Measurements from ENCODE around the gene NHERF1.

DNA sequence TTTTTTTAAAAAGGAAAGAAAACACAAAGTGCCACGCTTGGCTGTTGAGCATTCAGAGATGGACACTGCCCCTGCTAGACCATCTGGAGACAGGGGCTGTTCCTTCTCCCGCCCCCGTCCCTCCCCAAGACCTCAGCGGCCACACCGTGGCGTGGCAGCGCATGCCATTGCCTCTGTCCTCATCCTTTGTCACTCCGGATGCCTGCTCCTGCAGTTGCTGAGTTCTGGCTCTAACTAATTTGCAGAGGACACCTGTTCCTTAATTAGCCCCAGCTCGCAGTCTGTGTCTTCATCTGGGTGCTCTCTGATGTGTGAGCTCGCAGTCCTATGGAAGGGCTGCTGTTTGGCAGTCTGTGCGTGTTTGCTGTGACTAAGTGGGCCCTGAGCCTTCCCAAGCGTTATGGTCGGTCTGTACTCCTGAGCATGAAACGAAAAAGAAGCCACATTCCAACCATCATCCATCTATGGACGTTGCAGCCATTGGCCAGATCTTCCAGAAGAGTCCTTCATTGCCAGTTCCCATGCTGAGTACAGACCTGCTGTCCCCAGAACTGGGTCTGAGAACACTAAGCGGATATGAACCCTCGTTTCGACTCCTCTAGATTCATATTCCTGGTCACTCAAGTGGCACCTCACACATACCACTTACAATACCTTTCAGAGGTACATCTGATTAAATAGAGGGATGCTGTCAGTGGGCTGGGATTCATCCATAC, 68.6 kb downstream of the NHERF1 start:
- TF ChIP-seq, protein P1, sequence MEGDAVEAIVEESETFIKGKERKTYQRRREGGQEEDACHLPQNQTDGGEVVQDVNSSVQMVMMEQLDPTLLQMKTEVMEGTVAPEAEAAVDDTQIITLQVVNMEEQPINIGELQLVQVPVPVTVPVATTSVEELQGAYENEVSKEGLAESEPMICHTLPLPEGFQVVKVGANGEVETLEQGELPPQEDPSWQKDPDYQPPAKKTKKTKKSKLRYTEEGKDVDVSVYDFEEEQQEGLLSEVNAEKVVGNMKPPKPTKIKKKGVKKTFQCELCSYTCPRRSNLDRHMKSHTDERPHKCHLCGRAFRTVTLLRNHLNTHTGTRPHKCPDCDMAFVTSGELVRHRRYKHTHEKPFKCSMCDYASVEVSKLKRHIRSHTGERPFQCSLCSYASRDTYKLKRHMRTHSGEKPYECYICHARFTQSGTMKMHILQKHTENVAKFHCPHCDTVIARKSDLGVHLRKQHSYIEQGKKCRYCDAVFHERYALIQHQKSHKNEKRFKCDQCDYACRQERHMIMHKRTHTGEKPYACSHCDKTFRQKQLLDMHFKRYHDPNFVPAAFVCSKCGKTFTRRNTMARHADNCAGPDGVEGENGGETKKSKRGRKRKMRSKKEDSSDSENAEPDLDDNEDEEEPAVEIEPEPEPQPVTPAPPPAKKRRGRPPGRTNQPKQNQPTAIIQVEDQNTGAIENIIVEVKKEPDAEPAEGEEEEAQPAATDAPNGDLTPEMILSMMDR (conservative IDR thresholded peaks at IDR 0.05), result no peak
- no peak for TF ChIP-seq EZH2 (IDR thresholded peaks at IDR 0.05; ENCODE audit: low read depth)
